HEK293 (cell line): ENCODE data around the gene ADCY3.

Source experiments
- CTCF ChIA-PET: fragments of 350-600 bp; formaldehyde crosslinking; extraction: SDS; loops from one replicate; lab custom pipeline; 2021; ENCODE audit warnings: antibody characterized with exemption; lab: Yijun Ruan, JAX
- POLR2A ChIA-PET: fragments of 300-600 bp; formaldehyde crosslinking; extraction: SDS; loops from one replicate; lab custom pipeline; 2020; ENCODE audit warnings: antibody characterized with exemption, inconsistent platforms; lab: Yijun Ruan, JAX
- H3K27ac ChIP-seq: fragments of 200-500 bp; sonication (Bioruptor generic); 2 replicates; pipeline ENCODE4 v1.5.1; 2014; ENCODE audit warnings: low read depth, low read length, control low read depth, inconsistent platforms; ENCODE audit errors: extremely low read depth
- H3K36me3 ChIP-seq, 2 experiments: fragments of 200-500 bp in 1 of 2; sonication (Bioruptor generic) in 1 of 2; 1 replicate in 1 of 2; 2 replicates in 1 of 2; pipeline ENCODE4 v1.5.1; 2014 to 2017; ENCODE audit warnings: inconsistent platforms in 2 of 2, low read length in 2 of 2; ENCODE audit not compliant: control insufficient read depth in 2 of 2, insufficient read depth in 1 of 2
- H3K4me1 ChIP-seq: fragments of 200-500 bp; sonication (Bioruptor generic); 2 replicates; pipeline ENCODE4 v1.5.1; 2014; ENCODE audit warnings: mild to moderate bottlenecking, low read length, inconsistent platforms; ENCODE audit not compliant: control insufficient read depth, insufficient read depth
- H3K4me3 ChIP-seq: 2 replicates; pipeline ENCODE4 v1.5.1; 2011; ENCODE audit warnings: low read depth, mild to moderate bottlenecking, control low read depth, low read length, moderate library complexity
- H3K9me3 ChIP-seq: fragments of 200-500 bp; sonication (Bioruptor generic); 2 replicates; pipeline ENCODE4 v1.5.1; 2014; ENCODE audit warnings: low read depth, low read length, inconsistent platforms; ENCODE audit not compliant: control insufficient read depth, insufficient read depth
- WT1 ChIP-seq: fragments of 450-650 bp; formaldehyde crosslinking; IDR thresholded peaks from 2 replicates; pipeline ENCODE4 v1.5.1; 2016; ENCODE audit warnings: missing biosample characterization, missing genetic modification characterization
- ZNF138 ChIP-seq: fragments of 450-650 bp; formaldehyde crosslinking; IDR thresholded peaks from 2 replicates; pipeline ENCODE4 v1.5.1; 2016; ENCODE audit warnings: missing biosample characterization, missing genetic modification characterization, borderline replicate concordance
- ZNF155 ChIP-seq: fragments of 450-650 bp; formaldehyde crosslinking; IDR thresholded peaks from 2 replicates; pipeline ENCODE4 v1.5.1; 2016; ENCODE audit warnings: missing biosample characterization, missing genetic modification characterization
- ZNF37A ChIP-seq: fragments of 450-650 bp; IDR thresholded peaks from 2 replicates; pipeline ENCODE4 v1.5.1; 2018; ENCODE audit warnings: missing biosample characterization, missing genetic modification characterization
- ZNF394 ChIP-seq: fragments of 450-650 bp; formaldehyde crosslinking; IDR thresholded peaks from 2 replicates; pipeline ENCODE4 v1.5.1; 2016; ENCODE audit warnings: missing biosample characterization, missing genetic modification characterization, mild to moderate bottlenecking, moderate library complexity, borderline replicate concordance
- ZNF426 ChIP-seq: fragments of 450-650 bp; formaldehyde crosslinking; IDR thresholded peaks from 2 replicates; pipeline ENCODE4 v1.5.1; 2017; ENCODE audit warnings: missing biosample characterization, missing genetic modification characterization, mild to moderate bottlenecking, inconsistent platforms, moderate library complexity
- ZNF510 ChIP-seq: fragments of 450-650 bp; formaldehyde crosslinking; IDR thresholded peaks from 2 replicates; pipeline ENCODE4 v1.5.1; 2018; ENCODE audit warnings: mild to moderate bottlenecking, missing genetic modification characterization, missing biosample characterization; ENCODE audit not compliant: insufficient replicate concordance
- ZNF610 ChIP-seq: fragments of 450-650 bp; formaldehyde crosslinking; IDR thresholded peaks from 2 replicates; pipeline ENCODE4 v1.5.1; 2016; ENCODE audit warnings: missing biosample characterization, missing genetic modification characterization, borderline replicate concordance
- ZNF654 ChIP-seq: fragments of 450-650 bp; formaldehyde crosslinking; IDR thresholded peaks from 2 replicates; pipeline ENCODE4 v1.5.1; 2016; ENCODE audit warnings: low read depth, missing biosample characterization, missing genetic modification characterization
- ZNF830 ChIP-seq: fragments of 450-650 bp; IDR thresholded peaks from 2 replicates; pipeline ENCODE4 v1.5.0; 2018; ENCODE audit warnings: missing biosample characterization, missing genetic modification characterization, low read depth, mild to moderate bottlenecking, moderate library complexity
- TF ChIP-seq, protein P1 (sequence below): fragments of 450-650 bp; formaldehyde crosslinking; IDR thresholded peaks from 2 replicates; pipeline ENCODE4 v1.5.1; 2016; ENCODE audit warnings: missing biosample characterization, missing genetic modification characterization
- TF ChIP-seq, protein P2 (sequence below): sonication (generic); formaldehyde crosslinking; IDR thresholded peaks from 2 replicates; pipeline ENCODE4 v1.8.1; 2022; ENCODE audit warnings: mild to moderate bottlenecking, moderate library complexity, missing genetic modification reagents
- TF ChIP-seq, protein P3 (sequence below): fragments of 450-650 bp; formaldehyde crosslinking; IDR thresholded peaks from 2 replicates; pipeline ENCODE4 v1.5.1; 2016; ENCODE audit warnings: missing biosample characterization, missing genetic modification characterization
- TF ChIP-seq, protein P4 (sequence below): fragments of 450-650 bp; formaldehyde crosslinking; IDR thresholded peaks from 2 replicates; pipeline ENCODE4 v1.5.1; 2017; ENCODE audit warnings: missing biosample characterization, missing genetic modification characterization
- TF ChIP-seq, protein P5 (sequence below): fragments of 450-650 bp; formaldehyde crosslinking; IDR thresholded peaks from 2 replicates; pipeline ENCODE4 v1.5.1; 2016; ENCODE audit warnings: missing biosample characterization, missing genetic modification characterization
- TF ChIP-seq, protein P6 (sequence below): fragments of 450-650 bp; formaldehyde crosslinking; IDR thresholded peaks from 2 replicates; pipeline ENCODE4 v1.5.1; 2017; ENCODE audit warnings: missing biosample characterization, missing genetic modification characterization
- TF ChIP-seq, protein P7 (sequence below): fragments of 450-650 bp; formaldehyde crosslinking; IDR thresholded peaks from 2 replicates; pipeline ENCODE4 v1.5.1; 2016; ENCODE audit warnings: missing biosample characterization, missing genetic modification characterization, low read depth

The ADCY3 gene

DNA sequence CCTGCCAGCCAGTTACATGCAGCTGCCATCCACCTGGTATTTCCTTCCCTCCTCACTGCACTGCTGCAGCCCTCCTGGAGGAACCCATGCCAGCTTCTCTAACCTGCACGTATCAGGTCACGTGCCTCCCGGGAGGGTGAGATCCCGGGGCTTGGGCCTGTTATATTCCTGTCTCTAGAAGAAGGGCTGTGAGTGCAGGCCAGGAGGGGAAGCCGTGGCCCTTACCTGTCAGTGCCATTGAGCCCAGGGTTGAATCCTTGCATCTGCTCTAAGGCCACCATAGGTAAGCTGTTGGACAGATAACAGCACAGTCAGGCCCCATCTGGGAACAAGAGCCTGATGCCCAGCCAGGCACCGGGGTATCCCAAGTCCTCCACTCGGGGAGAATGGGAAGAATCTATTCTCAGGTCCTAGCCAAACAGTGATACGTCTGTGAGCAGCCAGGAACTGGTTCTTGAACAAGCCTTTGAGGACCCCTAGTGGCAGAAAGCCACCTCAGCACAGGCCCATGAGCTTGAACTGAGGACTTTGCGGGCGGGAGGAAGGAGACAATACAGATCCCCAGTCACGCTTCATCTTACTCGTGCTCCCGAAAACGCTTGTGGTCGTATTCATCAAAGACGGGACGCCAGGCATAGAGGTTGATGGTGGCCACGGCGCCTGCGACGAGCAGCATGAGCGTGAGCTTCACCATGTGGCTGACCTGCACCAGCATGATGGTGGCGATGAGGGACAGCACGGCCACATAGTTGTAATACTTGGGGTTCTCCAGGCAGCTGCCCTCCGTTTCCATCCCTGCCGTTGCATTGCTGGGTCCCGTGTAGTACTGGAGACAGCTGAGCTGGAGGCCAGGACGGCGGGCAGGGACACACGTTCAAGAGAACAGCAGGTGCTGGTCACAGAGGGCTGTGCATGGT, 92.5 kb downstream of the ADCY3 start (continued):
- TF ChIP-seq, protein P1, sequence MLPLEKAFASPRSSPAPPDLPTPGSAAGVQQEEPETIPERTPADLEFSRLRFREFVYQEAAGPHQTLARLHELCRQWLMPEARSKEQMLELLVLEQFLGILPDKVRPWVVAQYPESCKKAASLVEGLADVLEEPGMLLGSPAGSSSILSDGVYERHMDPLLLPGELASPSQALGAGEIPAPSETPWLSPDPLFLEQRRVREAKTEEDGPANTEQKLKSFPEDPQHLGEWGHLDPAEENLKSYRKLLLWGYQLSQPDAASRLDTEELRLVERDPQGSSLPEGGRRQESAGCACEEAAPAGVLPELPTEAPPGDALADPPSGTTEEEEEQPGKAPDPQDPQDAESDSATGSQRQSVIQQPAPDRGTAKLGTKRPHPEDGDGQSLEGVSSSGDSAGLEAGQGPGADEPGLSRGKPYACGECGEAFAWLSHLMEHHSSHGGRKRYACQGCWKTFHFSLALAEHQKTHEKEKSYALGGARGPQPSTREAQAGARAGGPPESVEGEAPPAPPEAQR = no peak
- peak; percentile 87 for TF ChIP-seq ZNF654 (tag by site-specific recombination)
- no peak for TF ChIP-seq ZNF510
- no peak for TF ChIP-seq ZNF830 (tag by site-specific recombination)

DNA sequence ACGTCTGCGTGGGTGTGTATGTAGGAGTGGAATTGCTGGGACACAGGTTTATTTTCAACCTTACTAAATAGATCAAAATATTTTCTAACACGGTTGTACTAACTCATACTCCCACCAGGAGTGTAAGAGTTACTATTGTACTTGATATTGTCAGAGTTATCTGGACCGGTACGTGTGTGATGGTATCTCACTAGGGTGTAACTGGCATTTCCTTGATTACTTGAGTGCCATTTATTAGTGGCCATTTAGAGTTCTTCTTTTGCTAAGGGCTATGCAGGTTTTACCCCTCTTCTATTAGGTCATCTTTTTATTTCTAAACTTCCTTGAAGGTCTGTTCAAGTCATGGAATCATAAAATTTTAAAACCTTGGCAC, 93.3 kb downstream of the ADCY3 start:
- TF ChIP-seq, protein P2, sequence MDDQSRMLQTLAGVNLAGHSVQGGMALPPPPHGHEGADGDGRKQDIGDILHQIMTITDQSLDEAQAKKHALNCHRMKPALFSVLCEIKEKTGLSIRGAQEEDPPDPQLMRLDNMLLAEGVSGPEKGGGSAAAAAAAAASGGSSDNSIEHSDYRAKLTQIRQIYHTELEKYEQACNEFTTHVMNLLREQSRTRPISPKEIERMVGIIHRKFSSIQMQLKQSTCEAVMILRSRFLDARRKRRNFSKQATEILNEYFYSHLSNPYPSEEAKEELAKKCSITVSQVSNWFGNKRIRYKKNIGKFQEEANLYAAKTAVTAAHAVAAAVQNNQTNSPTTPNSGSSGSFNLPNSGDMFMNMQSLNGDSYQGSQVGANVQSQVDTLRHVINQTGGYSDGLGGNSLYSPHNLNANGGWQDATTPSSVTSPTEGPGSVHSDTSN (CRISPR knock-in tag) = no peak
- TF ChIP-seq, protein P3, sequence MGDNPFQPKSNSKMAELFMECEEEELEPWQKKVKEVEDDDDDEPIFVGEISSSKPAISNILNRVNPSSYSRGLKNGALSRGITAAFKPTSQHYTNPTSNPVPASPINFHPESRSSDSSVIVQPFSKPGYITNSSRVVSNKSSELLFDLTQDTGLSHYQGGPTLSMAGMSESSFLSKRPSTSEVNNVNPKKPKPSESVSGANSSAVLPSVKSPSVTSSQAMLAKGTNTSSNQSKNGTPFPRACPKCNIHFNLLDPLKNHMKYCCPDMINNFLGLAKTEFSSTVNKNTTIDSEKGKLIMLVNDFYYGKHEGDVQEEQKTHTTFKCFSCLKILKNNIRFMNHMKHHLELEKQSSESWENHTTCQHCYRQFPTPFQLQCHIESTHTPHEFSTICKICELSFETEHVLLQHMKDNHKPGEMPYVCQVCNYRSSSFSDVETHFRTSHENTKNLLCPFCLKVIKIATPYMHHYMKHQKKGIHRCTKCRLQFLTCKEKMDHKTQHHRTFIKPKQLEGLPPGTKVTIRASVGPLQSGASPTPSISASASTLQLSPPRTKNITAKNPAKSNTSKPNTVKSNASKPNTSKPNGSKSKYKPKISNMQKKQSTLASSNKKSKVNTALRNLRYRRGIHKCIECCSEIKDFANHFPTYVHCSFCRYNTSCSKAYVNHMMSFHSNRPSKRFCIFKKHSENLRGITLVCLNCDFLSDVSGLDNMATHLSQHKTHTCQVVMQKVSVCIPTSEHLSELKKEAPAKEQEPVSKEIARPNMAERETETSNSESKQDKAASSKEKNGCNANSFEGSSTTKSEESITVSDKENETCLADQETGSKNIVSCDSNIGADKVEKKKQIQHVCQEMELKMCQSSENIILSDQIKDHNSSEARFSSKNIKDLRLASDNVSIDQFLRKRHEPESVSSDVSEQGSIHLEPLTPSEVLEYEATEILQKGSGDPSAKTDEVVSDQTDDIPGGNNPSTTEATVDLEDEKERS (tag by site-specific recombination) = no peak
- TF ChIP-seq ZNF155 (tag by site-specific recombination) (no peak), ZNF426 (tag by site-specific recombination) (no peak), WT1 (tag by site-specific recombination) (no peak), ZNF37A (no peak), ZNF138 (tag by site-specific recombination) (no peak), ZNF394 (tag by site-specific recombination) (no peak), ZNF610 (tag by site-specific recombination) (no peak)
- TF ChIP-seq, protein P4, sequence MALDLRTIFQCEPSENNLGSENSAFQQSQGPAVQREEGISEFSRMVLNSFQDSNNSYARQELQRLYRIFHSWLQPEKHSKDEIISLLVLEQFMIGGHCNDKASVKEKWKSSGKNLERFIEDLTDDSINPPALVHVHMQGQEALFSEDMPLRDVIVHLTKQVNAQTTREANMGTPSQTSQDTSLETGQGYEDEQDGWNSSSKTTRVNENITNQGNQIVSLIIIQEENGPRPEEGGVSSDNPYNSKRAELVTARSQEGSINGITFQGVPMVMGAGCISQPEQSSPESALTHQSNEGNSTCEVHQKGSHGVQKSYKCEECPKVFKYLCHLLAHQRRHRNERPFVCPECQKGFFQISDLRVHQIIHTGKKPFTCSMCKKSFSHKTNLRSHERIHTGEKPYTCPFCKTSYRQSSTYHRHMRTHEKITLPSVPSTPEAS = no peak
- TF ChIP-seq, protein P5, sequence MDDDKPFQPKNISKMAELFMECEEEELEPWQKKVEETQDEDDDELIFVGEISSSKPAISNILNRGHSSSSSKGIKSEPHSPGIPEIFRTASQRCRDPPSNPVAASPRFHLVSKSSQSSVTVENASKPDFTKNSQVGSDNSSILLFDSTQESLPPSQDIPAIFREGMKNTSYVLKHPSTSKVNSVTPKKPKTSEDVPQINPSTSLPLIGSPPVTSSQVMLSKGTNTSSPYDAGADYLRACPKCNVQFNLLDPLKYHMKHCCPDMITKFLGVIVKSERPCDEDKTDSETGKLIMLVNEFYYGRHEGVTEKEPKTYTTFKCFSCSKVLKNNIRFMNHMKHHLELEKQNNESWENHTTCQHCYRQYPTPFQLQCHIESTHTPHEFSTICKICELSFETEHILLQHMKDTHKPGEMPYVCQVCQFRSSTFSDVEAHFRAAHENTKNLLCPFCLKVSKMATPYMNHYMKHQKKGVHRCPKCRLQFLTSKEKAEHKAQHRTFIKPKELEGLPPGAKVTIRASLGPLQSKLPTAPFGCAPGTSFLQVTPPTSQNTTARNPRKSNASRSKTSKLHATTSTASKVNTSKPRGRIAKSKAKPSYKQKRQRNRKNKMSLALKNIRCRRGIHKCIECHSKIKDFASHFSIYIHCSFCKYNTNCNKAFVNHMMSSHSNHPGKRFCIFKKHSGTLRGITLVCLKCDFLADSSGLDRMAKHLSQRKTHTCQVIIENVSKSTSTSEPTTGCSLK = no peak
- TF ChIP-seq, protein P6, sequence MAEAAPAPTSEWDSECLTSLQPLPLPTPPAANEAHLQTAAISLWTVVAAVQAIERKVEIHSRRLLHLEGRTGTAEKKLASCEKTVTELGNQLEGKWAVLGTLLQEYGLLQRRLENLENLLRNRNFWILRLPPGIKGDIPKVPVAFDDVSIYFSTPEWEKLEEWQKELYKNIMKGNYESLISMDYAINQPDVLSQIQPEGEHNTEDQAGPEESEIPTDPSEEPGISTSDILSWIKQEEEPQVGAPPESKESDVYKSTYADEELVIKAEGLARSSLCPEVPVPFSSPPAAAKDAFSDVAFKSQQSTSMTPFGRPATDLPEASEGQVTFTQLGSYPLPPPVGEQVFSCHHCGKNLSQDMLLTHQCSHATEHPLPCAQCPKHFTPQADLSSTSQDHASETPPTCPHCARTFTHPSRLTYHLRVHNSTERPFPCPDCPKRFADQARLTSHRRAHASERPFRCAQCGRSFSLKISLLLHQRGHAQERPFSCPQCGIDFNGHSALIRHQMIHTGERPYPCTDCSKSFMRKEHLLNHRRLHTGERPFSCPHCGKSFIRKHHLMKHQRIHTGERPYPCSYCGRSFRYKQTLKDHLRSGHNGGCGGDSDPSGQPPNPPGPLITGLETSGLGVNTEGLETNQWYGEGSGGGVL (tag by site-specific recombination) = no peak
- TF ChIP-seq, protein P7, sequence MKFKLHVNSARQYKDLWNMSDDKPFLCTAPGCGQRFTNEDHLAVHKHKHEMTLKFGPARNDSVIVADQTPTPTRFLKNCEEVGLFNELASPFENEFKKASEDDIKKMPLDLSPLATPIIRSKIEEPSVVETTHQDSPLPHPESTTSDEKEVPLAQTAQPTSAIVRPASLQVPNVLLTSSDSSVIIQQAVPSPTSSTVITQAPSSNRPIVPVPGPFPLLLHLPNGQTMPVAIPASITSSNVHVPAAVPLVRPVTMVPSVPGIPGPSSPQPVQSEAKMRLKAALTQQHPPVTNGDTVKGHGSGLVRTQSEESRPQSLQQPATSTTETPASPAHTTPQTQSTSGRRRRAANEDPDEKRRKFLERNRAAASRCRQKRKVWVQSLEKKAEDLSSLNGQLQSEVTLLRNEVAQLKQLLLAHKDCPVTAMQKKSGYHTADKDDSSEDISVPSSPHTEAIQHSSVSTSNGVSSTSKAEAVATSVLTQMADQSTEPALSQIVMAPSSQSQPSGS (tag by site-specific recombination) = no peak
- Histone ChIP-seq H3K27ac (no peak overlapping the region), H3K4me1 (no peaks in the 10 kb centered on the region), H3K9me3 (no peaks in the 10 kb centered on the region), H3K4me3 (no peak overlapping the region), H3K36me3 (peaks cover 6 to 72% of the 10 kb centered on the region in 2 experiments; a peak in 2 of 3 replicates)
- ChIA-PET CTCF (interaction anchor here (0.7 to 3.6 kb wide), 10 partner anchors 29 to 430 kb away, joined by 3 to 38 read pairs (median 4); no protein-coding TSS in a partner anchor), POLR2A (no interaction called here)
